Cardiac septum (tissue), 1 donor: ENCODE data around the gene CD72. TPM values are rescaled to one million over a fixed set of nuclear protein-coding genes. Genes with fewer than 3 reads are reported as not detected.
A peak's percentile ranks its signal among the peaks of the same experiment; 100 is the strongest.

Source experiments
- DNase-seq: peaks from one replicate; pipeline ENCODE4 v3.0.0-alpha.2; 2020; ENCODE audit warnings: low spot score
- intact Hi-C: fragments of 100-400 bp; cut with DNase I; formaldehyde crosslinking; loops from one replicate; pipeline ENCODE4 v1.14.0; 2022
- long read RNA-seq: library from polyadenylated mRNA; unstranded; transcript quantifications from one replicate; pipeline ENCODE4 v2.0.0, GENCODE V29; 2021
- total RNA-seq: library from RNA; stranded (reverse); fragmentation: NEBNext Ultra II Directional; extraction: Animal tissue kit (Norgen Biotek cat#: 25700); gene quantifications from one replicate; pipeline ENCODE4 v1.2.1, GENCODE V29; 2021
- donor health status: DM: no; HTN: no; CAD: no.

CD72 gene, protein sequence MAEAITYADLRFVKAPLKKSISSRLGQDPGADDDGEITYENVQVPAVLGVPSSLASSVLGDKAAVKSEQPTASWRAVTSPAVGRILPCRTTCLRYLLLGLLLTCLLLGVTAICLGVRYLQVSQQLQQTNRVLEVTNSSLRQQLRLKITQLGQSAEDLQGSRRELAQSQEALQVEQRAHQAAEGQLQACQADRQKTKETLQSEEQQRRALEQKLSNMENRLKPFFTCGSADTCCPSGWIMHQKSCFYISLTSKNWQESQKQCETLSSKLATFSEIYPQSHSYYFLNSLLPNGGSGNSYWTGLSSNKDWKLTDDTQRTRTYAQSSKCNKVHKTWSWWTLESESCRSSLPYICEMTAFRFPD
- total RNA-seq, result 0.59 TPM
- long read RNA-seq, partial matches to known transcripts, result 0 of 2 reads
- long read RNA-seq, other reads (novel, unspliced or antisense), result 2 of 2 reads

DNA sequence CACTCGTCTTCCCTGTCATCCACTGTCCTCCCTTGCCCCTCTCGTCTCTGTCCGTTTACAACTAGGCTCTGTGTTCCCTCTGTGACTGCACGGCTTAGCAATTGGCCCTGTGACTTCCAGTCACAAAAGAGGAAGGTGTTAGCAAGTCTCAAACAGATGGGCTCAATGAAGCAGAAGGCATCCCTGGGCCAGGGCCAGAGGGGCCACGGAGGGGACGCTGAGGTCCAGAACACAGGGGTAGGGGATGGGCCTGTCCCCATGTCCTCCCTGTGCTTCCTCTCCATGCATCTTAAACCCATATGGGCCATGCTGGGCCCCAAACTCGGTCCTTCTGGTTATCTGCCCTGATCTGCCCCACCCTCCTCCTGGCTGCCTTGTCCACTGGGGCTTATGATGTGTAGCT is at the start of gene CD72:
Gene CD72, minus strand, starts transcription at position 89 of the 403 bp plus-strand sequence. CDS start 110 bp downstream, outside the sequence.
- DNase-seq, result no peak
- intact Hi-C loops, result no loop called here

DNA sequence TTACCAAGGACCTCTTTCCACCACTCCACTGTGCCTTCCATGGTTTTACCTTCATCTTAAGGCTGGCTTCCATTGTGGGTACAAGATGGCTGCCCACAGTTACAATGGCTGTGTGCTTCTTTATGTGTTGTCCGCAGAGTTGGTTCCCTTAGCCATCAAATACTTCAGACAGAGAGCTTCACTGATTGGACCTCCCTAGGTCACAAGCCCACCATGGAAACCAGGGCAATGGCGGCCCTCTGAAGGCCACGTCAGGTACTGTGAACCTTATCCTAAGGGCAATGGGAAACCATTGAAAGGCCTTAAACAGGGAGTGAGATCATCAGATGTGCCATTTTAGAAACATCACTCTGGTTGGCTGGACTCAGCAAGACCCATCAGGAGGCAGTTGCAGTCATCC is 49.7 kb upstream of the CD72 start:
- intact Hi-C loops, result loop anchor here (10.0 kb wide), 1 partner anchor 217 kb away; no protein-coding TSS in a partner anchor
- DNase-seq, result no peak

DNA sequence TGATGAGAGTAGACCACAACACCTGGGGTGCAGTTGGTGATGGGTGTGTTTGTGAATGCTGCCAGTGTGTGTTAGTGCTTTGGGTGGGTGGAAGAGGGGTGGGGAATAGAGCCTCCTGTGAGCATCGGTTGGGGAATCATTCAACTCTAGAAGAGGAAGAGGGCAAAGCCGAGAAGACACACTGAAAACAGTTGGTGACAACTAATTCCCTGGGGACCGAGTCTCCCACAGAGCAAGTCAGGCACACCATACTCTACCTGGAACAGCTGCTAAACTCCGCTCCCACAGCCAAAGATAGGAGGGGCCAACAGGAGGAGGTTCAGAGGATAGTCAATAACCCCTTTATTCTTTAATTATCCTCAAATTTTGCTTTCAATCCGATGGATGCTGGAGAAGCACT is 48.3 kb upstream of the CD72 start:
- intact Hi-C loops, result loop anchor here (10.0 kb wide), 1 partner anchor 218 kb away; no protein-coding TSS in a partner anchor
- DNase-seq, result no peak

DNA sequence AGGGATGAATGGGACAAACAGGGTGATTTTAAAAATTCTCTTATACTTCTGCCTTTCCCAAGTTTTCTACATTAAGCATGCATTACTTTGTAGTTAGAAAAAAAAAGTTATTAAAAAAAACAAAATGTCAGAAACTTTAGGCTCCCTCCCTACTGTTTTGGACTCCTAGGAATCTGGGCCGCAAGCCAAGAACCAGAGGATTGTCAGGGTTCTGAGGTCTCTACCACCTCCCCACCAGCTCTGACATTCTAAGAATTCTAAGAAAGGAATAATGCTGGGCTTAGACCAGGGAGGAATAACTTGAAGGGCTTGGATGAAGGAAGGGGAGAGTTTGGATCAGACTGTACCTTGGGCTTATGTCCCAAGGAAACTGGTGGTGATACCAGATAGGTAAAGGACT is 47.8 kb upstream of the CD72 start:
- DNase-seq, result no peak
- intact Hi-C loops, result loop anchor here (10.0 kb wide), 1 partner anchor 219 kb away; no protein-coding TSS in a partner anchor

DNA sequence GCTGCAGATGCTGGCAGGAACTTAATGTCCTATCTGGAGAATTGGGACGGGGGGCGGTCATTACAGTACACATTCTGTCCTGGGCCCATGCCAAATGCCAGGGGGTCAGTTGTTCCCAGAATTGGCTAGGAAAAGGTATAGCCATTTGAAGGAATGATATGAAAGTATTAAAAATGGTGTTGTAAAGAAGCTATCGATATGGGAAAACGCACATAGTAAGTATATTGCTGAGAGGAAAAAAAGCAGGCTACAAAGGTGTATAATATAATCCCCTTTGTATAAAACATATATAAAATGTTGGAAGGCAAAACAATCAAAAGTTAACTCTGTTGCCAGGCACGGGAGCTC is 47.2 kb upstream of the CD72 start:
- intact Hi-C loops, result loop anchor here (10.0 kb wide), 1 partner anchor 219 kb away; no protein-coding TSS in a partner anchor

DNA sequence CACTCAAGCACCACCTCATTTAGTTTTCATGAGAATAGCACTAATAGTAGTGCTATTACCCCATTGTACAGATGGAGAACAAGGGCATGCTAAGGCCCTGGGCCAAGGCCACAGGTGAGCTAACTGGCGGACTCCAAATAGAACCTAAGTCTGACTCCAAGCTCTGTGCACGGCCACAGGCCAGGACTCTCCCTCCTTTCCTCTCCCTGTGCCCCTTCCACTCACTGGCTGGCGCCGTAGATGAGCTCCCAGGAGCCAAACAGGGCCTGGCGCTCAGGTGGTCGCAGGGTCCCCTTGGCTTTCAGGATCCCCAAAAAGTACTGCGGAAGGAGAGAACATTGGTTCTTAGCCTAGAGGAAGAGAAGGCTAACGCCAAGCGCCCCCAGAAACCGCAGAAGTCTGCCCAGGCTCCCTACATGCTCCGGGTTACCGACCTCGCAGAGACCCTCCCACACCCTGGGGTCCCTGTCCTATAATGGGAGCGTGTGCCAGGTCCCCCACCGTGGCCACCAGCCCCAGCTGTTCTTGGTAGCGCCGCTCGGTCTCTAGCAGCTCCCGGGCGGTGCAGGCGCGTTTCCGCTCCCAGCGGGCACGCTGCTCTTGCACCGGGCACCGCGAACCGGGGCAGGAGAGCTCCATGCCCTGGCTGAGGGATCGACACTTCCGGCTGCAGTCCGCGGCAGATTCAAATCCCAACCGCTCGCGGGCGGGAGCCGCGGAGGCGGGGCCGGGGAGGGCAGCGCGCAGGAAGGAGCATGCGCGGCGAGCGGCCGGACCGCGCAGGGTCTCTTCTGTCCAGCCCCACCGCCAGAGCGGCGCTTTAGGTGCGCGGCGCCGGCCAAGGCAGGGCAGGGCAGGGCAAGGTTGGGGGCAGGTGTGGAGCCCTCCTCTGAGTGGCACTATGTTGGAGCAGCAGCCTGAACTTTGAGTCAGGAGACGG is 46.6 kb upstream of the CD72 start, which contains the start of gene ARHGEF39:
Gene ARHGEF39, minus strand, starts transcription at position 665 of the 940 bp plus-strand sequence. Its CDS starts 26 bp downstream, at position 639.
- DNase-seq, result peak; percentile 90
- intact Hi-C loops, result loop anchor here (10.0 kb wide), 1 partner anchor 220 kb away; no protein-coding TSS in a partner anchor

More for the DNA sequence above, 47.2 kb upstream of the CD72 start:
- no peak for DNase-seq

DNA sequence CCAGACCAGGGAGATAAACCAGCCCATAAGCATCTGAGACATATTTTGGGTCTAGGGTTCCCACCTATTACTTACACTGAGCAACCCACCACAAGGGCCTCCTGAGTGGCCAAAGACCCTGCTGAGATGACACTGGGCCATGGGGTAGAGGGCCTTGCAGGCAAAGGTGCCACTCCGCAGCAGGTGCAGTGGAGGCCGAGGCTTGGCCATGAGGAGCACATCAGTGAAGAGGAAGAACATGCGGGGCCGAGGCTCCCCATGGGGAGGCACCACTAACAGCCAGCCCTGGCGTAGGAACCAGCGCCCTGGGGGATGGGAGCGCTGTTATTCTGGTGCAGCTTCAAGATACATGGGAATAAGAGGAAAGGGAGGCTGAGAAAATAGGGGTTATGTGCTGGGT is 44.2 kb upstream of the CD72 start:
- DNase-seq, result no peak
- intact Hi-C loops, result loop anchor here (10.0 kb wide), 1 partner anchor 222 kb away; no protein-coding TSS in a partner anchor

DNA sequence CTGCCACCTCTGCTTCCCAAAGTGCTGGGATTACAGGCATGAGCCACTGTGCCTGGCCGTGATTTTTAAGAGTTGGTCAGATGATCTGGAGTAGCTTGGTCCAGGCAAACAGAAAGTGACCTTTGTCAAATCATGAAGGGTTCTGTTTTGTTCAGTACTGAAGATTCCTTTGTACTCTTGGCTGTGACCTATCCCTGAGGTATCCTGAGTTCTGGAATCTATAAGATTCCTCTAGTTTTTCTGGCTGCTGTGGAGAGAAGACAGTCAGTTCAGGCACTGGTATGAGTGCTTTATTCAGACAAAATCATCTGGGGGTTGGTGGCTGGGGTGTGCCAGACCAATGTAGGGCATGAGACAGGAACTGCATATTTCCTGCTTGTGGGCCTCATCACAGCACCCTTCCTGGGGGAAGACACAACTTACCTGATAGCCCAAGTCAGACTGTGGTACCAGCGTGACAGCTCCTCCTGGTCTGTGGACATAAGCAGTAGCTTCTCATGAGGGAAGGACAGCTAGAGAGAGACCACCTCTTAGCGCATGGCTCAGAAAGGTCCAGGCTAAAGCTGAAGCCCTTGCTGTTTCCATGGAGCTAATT is 43.6 kb upstream of the CD72 start:
- DNase-seq, result no peak
- intact Hi-C loops, result loop anchor here (10.0 kb wide), 1 partner anchor 223 kb away; no protein-coding TSS in a partner anchor

DNA sequence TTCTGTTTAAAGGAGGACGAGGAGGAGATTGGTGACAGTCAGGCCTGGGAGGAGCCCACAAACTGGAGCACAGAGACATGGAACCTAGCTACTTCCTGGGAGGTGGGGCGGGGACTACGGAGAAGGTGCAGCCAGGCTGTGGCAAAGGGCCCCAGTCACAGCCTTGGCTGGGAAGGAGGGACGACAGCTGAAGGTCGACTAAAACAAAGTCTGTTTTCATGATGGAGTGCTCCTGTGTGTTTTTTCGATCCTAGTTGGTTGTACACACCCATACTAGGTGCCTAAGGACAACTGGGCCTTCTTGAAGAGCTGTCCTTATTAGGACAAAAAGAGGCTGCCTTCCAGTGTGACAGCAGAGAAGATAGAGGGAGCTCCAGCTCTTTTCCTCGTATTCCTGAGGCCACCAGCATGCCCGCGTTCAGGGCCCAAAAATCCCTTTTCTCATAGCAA is 42.8 kb upstream of the CD72 start:
- DNase-seq, result no peak
- intact Hi-C loops, result loop anchor here (10.0 kb wide), 1 partner anchor 224 kb away; no protein-coding TSS in a partner anchor

DNA sequence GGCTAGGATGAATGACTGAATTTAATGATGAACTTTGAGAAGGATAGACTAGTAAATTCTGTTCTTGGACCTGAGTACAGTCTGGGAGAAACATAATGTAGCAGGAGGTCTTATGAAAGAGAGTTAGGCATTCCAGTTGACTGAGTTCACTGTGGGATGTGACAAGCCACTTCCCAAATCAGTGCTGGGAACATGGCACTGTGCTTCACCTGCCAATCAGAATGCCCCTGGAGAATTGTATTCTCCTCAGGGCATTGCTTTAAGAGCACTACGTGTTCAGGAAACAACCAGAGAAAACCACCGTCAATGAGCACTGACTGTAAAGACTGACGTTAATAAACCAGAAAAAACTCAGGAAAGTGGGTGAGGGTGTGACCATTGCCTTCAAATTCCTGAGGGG is 41.1 kb upstream of the CD72 start:
- intact Hi-C loops, result loop anchor here (2.0 to 5.0 kb wide), 3 partner anchors 31 to 153 kb away; partner anchors contain the start of genes SPAG8 and TESK1

DNA sequence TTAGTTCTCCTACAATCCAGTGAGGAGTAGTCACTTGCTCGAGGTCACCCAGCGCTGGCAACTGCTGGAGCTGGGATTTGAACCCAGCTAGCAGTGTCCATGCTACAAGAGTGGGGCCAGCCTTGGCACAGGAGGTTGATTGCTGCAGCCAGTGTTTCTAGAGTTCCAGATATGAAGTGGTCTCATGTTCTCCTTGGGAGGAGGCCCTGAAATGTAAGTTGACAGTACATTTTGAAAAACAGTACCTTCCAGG is 40.7 kb upstream of the CD72 start:
- DNase-seq, result peak; percentile 64
- intact Hi-C loops, result loop anchor here (2.0 to 5.0 kb wide), 3 partner anchors 32 to 153 kb away; partner anchors contain the start of genes SPAG8 and TESK1

More for the DNA sequence above, 41.1 kb upstream of the CD72 start:
- DNase-seq, result peak; percentile 44

DNA sequence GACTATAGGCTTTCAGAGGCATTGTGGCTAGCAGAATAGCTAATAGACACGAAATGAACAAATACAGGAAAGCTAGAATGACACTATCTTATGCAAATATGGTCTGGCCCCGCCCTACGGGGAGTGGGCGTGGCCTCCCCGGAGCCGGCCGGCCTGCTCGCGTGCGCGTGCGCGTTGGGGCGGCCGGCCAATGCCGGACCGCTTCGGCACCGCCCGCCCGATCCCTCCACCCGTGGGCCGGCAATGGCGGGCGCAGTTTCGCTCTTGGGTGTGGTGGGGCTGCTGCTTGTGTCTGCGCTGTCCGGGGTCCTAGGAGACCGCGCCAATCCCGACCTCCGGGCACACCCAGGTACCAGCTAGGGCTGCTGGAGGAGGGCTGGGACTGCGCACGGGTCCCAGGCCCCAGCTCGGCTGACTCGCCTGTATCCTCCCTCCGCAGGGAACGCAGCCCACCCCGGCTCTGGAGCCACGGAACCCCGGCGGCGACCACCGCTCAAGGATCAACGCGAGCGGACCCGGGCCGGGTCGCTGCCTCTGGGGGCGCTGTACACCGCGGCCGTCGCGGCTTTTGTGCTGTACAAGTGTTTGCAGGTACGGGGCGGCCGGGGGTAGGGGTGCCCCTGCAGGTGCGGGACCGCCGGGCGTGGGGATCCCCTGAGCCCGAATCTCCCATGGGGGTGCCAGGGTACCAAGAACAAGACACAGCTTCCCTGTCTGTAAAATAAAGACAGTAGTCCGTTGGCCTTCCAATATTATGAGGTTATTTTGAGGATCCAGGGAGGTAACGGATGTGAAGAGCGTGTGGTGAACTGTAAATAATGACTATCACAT is 40.1 kb upstream of the CD72 start, which contains the start of gene CCDC107:
Gene CCDC107, plus strand, starts transcription at position 156 of the 831 bp plus-strand sequence. Its CDS starts 88 bp downstream, at position 244.
- intact Hi-C loops, result loop anchor here (2.0 to 5.0 kb wide), 3 partner anchors 32 to 154 kb away; partner anchors contain the start of genes SPAG8 and TESK1

DNA sequence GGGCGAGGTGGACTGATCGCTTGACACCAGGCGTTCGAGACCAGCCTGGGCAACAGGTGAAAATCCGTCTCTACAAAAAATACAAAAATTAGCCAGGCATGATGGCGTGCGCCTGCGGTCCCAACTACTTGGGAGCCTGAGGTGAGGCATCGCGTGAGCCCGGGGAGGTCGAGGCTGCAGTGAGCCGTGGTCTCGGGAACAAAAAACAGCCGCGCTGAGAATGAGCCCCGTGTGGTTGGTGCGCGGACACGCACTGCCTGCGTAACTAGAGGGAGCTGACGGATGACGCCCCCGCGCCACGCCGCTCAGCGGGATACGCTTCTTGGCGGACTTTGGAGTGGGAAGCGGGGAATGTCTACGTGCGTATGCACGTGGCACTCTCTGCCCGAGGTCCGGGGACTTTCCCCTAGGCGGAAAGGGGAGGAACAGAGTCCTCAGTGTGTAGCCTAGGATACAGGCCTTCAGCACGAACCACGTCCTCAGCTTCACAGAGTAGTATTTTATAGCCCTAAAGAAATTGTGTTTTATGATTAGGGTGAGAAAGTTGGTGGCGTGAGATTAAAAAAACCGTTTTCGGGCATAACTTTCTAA is 39.4 kb upstream of the CD72 start, which contains the start of gene RMRP:
Gene RMRP, minus strand, starts transcription at position 474 of the 591 bp plus-strand sequence.
- intact Hi-C loops, result loop anchor here (1.0 to 5.0 kb wide), 4 partner anchors 33 to 155 kb away; partner anchors contain the start of genes SPAG8 and TESK1
- peak; percentile 96 for DNase-seq

More for the DNA sequence above, 40.1 kb upstream of the CD72 start, which contains the start of gene CCDC107:
- DNase-seq, result peak; percentile 93

DNA sequence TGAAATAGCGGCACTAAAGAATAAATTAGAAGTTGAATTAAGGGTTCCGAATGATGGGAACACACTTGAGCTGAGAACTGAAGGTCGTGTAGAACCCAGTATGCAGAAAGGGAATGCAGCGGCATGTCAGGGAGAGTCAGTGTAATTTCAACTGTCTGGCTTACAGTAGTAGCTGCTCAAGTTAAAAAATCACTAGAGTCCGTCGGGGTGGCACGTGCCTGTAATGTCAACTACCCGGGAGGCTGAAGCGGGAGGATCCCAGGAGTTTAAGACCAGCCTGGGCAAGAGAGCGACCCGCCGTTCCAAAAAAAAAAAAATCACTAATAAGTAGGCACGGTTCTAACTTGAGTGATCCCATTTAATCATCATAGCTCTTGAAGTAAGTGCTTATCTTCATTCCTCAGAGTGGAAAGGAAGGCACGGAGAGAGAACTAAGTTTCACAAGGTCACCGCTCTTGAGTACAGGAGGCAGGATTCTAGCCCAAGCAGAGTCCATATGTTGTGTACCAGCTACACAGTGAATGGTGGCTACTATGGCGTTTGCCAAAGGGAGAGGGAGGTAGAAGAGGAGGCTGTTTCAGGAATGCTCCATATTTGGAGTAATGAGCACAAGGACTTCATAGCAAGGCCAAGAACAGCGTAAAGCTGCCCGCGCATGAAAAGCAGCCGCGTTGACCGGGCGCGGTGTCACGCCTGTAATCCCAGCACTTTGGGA is 38.8 kb upstream of the CD72 start:
- peak; percentile 44 for DNase-seq
- intact Hi-C loops, result loop anchor here (1.0 to 5.0 kb wide), 2 partner anchors 74 to 155 kb away; partner anchors contain the start of gene SPAG8

DNA sequence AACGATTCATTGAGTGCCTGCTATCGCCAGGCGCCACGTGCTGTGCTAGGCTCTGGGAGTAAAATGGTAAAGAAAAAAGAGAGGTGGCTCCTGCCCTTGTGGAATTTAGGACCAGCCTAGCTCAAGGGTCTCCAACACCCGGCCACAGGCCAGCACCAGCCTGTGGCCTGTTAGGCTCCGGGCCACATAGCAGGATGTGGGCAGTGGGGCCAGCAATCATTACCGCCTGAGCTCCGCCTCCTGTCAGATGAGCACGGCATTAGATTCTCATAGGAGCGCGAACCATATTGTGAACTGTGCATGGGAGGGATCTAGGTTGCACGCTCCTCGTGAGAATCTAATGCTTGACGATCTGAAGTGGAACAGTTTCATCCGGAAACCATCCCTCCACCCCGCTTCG is 38.1 kb upstream of the CD72 start:
- DNase-seq, result peak; percentile 73
- intact Hi-C loops, result loop anchor here (5.0 kb wide), 1 partner anchor 156 kb away; the partner anchor contains the start of gene SPAG8

DNA sequence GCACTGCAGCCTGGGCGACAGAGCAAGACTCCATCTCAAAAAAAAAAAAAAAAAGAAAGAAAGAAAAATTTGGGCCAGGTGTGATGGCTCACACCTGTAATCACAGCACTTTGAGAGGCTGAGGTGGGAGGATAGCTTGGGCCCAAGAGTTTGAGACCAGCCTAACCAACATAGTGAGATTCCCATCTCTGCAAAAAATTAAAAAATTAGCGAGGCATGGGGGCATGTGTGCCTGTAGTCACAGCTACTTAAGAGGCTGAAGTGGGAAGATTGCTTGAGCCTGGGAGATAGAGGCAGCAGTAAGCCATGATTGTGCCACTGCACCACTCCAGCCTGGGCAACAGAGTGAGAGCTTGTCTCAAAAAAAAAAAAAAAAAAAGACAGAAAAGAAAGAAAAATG is 35.4 kb upstream of the CD72 start:
- intact Hi-C loops, result no loop called here
- no peak for DNase-seq

DNA sequence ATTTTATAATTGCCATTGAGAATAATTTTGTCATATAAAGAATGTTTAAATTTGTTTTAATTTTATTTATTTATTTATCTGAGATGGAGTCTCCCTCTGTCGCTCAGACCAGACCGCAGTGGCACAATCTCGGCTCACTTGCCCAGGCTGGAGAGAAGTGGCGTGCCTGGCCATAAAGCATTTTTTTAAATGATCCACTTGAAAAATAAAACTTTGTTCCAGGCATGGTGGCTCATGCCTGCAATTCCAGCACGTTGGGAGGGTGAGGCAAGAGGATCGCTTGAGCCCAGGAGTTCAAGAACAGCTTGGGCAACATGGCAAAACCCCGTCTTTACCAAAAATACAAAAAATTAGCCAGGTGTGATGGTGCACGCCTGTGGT is 34.6 kb upstream of the CD72 start:
- no peak for DNase-seq
- intact Hi-C loops, result no loop called here
